Bronchial epithelial cell (primary cell): ENCODE results near the gene MRPL18. TPM values are rescaled to one million over a fixed set of nuclear protein-coding genes. Genes with fewer than 3 reads are reported as not detected.
"Not testable (repeated sequence)": the region's sequence is repeated elsewhere in the genome, so short reads cannot be mapped to it uniquely, and the experiment has no call there.

ENCODE experiments used
- DNase-seq: peaks from one replicate; pipeline ENCODE4 v3.0.0-alpha.2; 2010; ENCODE audit warnings: low read depth
- FAIRE-seq: peaks from 2 replicates; lab custom pipeline; 2011; peaks lifted over from hg19 to GRCh38; lab: Jason Lieb, UNC
- H3K27me3 ChIP-seq: 2 replicates; pipeline ENCODE4 v1.5.1; 2011; ENCODE audit warnings: low read length; ENCODE audit not compliant: control insufficient read depth, insufficient read depth
- H3K36me3 ChIP-seq: 2 replicates; pipeline ENCODE4 v1.5.1; 2011; ENCODE audit warnings: low read length; ENCODE audit not compliant: control insufficient read depth, insufficient read depth
- H3K4me3 ChIP-seq: 2 replicates; pipeline ENCODE4 v1.5.1; 2011; ENCODE audit warnings: mild to moderate bottlenecking, low read depth, low read length, control low read depth
- total RNA-seq: library from RNA; depleted of rRNA; stranded (reverse); fragments of >200 nt; gene quantifications from 2 replicates; pipeline ENCODE4 v1.2.1, GENCODE V29; 2014
- TF ChIP-seq, protein P1 (sequence below): IDR thresholded peaks from 2 replicates; pipeline ENCODE4 v1.5.1; 2011; ENCODE audit warnings: mild to moderate bottlenecking, moderate library complexity, low read length, control low read depth, inconsistent platforms; ENCODE audit not compliant: insufficient read depth, severe bottlenecking

The MRPL18 gene
- total RNA-seq, 1 donor from 2014 or later, result 59.8 TPM

DNA sequence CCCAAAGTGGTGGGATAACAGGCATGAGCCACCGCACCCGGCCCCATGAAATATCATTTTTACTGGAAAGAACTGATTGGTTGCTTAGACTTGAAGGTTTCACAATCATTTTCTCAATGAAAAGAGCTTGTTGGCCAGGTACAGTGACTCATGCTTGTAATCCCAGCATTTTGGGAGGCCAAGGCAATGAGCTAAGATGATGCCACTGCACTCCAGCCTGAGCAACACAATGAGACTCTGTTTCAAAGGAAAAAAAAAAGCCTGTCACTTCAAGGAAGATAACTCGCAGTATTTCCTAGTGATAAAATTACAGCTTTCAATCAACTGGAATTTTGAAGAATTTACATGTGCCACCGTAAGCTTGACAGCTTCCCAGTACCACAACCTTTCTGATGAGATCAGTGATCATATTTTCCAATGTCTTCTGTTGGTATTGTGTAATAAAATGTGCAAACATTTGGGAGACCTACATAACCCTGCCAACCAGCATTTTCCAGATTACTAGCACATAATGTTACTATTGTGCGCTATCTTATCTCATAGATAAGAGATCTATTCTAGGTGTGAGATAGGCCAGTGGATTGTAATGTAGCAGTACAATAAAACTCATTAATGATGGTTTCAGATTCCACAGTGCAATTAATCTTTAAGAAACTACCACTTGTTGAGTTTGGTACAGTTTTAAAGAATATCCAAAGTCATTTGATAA is 17.0 kb downstream of the MRPL18 start:
- Histone ChIP-seq H3K27me3 (no peaks in the 10 kb centered on the region), H3K4me3 (no peak overlapping the region), H3K36me3 (no peaks in the 10 kb centered on the region)
- DNase-seq (peak; percentile 89), FAIRE-seq (peak; percentile 88)
- TF ChIP-seq, protein P1, sequence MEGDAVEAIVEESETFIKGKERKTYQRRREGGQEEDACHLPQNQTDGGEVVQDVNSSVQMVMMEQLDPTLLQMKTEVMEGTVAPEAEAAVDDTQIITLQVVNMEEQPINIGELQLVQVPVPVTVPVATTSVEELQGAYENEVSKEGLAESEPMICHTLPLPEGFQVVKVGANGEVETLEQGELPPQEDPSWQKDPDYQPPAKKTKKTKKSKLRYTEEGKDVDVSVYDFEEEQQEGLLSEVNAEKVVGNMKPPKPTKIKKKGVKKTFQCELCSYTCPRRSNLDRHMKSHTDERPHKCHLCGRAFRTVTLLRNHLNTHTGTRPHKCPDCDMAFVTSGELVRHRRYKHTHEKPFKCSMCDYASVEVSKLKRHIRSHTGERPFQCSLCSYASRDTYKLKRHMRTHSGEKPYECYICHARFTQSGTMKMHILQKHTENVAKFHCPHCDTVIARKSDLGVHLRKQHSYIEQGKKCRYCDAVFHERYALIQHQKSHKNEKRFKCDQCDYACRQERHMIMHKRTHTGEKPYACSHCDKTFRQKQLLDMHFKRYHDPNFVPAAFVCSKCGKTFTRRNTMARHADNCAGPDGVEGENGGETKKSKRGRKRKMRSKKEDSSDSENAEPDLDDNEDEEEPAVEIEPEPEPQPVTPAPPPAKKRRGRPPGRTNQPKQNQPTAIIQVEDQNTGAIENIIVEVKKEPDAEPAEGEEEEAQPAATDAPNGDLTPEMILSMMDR, result no peak

GRCh38 chr6:159808647-159809046 is 18.4 kb downstream of the MRPL18 start:
- H3K36me3 ChIP-seq, result no peaks in the 10 kb centered on the region
- no peak overlapping the region for H3K4me3 ChIP-seq
- DNase-seq (no peak), FAIRE-seq (no peak)
- H3K27me3 ChIP-seq, result no peaks in the 10 kb centered on the region
- TF ChIP-seq, protein P1, result no peak

DNA sequence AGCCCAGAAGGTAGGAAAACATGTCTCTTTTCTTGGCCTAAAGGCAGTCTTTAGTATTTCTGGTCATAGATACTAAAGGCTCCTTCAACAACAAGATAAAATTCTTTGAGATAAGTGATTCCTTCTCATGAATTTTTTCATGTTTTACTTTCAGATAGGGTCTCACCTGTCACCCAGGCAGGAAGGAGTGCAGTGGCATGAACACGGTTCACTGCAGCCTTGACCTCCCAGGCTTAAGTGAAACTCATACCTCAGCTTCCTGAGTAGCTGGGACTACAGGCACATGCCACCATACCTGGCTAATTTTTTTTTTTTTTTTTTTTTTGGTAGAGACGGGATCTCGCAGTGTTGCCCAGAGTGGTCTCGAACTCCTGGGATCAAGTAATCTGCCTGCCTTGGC is 18.9 kb downstream of the MRPL18 start:
- no peak for FAIRE-seq
- Histone ChIP-seq H3K36me3 (no peaks in the 10 kb centered on the region), H3K27me3 (no peaks in the 10 kb centered on the region), H3K4me3 (no peak overlapping the region)
- TF ChIP-seq, protein P1, result no peak
- no peak for DNase-seq

GRCh38 chr6:159813781-159814180 is 23.5 kb downstream of the MRPL18 start:
- H3K36me3 ChIP-seq, result no peaks in the 10 kb centered on the region
- FAIRE-seq (peak; percentile 80), DNase-seq (no peak)
- no peak overlapping the region for H3K4me3 ChIP-seq
- TF ChIP-seq, protein P1, result no peak
- H3K27me3 ChIP-seq, result no peaks in the 10 kb centered on the region

DNA sequence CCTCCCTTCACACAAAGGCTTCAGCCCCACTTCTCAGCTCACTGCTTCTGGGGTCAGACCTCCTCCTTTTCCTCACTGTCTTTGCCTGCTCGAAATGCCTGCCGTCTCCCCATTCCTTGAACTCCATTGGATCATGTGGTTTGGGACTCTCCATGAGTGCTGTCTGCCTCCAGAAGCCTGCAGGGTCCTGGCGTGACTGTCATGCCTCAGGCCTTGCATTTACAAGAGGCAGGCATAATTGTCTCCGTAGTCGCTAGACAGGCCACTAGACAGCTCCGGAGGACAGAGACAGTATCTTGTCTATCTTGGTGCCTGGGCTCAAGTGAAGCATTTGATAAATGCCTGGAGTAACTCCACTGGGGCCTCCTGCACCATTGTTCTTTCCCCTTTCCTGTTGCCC is 25.1 kb downstream of the MRPL18 start:
- H3K36me3 ChIP-seq, result no peaks in the 10 kb centered on the region
- DNase-seq, result no peak
- peaks cover 4% of the 10 kb centered on the region for H3K27me3 ChIP-seq
- no peak for FAIRE-seq
- H3K4me3 ChIP-seq, result no peak overlapping the region
- TF ChIP-seq, protein P1, result no peak

GRCh38 chr6:159816775-159817174 is 26.5 kb downstream of the MRPL18 start:
- H3K36me3 ChIP-seq, H3K4me3 ChIP-seq, DNase-seq, H3K27me3 ChIP-seq, FAIRE-seq: not testable (repeated sequence)
